Choroid plexus epithelial cell (primary cell): ENCODE results near the gene POLR2E.

Experiments
- DNase-seq: peaks from one replicate; pipeline ENCODE4 v3.0.0-alpha.2; 2010; ENCODE audit warnings: low read depth
- H3K4me3 ChIP-seq: 2 replicates; pipeline ENCODE4 v1.5.1; 2011; ENCODE audit warnings: low read depth, mild to moderate bottlenecking, control low read depth, low read length, moderate library complexity
- TF ChIP-seq, protein P1 (sequence below): conservative IDR thresholded peaks from 2 replicates; pipeline ENCODE4 v1.5.1; 2011; ENCODE audit warnings: low read depth, mild to moderate bottlenecking, control low read depth, inconsistent platforms, low read length, moderate library complexity

The POLR2E gene

DNA sequence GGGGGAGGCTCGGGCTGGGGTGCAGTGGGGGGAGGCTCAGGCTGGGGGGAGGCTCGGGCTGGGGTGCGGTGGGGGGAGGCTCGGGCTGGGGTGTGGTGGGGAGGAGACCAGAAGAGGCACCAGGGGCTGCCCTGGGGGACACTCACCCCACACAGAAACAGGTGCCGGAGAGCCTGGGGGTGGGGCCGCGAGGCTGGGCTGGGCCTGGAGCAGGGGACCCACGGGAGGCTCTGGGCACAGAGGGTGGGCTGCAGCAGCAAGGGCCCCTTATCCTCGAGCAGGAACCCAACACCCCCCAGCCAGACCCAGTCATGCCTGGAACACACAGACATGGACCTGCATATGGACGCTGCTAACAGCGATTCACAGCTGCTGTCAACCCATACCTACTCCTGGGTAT, 42.9 kb upstream of the POLR2E start:
- DNase-seq = no peak
- no peak overlapping the region for H3K4me3 ChIP-seq
- TF ChIP-seq, protein P1, sequence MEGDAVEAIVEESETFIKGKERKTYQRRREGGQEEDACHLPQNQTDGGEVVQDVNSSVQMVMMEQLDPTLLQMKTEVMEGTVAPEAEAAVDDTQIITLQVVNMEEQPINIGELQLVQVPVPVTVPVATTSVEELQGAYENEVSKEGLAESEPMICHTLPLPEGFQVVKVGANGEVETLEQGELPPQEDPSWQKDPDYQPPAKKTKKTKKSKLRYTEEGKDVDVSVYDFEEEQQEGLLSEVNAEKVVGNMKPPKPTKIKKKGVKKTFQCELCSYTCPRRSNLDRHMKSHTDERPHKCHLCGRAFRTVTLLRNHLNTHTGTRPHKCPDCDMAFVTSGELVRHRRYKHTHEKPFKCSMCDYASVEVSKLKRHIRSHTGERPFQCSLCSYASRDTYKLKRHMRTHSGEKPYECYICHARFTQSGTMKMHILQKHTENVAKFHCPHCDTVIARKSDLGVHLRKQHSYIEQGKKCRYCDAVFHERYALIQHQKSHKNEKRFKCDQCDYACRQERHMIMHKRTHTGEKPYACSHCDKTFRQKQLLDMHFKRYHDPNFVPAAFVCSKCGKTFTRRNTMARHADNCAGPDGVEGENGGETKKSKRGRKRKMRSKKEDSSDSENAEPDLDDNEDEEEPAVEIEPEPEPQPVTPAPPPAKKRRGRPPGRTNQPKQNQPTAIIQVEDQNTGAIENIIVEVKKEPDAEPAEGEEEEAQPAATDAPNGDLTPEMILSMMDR = no peak

DNA sequence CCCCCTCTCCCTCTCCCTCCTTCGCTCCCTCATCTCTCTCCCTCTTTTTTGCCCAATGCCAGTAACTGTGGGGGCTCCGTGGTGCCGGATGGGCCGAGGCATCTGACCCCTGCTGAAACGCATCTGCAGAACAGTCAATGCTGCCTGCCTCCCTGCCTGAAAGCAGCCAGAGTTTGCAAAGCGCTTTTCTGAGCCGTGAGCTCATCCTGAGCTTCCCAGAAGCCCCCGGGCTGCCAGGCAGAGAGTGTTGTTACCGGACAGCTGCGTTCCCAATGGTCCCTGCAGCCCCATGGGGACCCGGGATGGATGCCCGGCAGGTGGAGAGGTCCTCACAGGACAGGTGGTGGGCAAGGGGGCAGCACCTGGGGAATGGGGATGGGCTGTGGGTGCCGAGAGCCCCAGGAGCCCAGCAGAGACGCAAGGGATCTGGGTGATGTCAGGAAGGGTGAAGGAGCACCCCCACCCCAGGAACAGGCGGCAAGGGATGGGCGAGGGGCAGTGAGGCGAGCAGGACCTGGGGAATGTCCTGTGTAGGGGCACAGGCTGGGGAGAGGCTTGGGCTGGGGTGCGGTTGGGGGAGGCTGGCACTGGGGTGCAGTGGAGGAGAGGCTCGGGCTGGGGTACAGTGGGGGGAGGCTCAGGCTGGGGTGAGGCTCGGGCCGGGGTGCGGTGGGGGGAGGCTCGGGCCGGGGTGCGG, 41.6 kb upstream of the POLR2E start:
- H3K4me3 ChIP-seq = no peak overlapping the region
- TF ChIP-seq, protein P1 = no peak
- no peak for DNase-seq

DNA sequence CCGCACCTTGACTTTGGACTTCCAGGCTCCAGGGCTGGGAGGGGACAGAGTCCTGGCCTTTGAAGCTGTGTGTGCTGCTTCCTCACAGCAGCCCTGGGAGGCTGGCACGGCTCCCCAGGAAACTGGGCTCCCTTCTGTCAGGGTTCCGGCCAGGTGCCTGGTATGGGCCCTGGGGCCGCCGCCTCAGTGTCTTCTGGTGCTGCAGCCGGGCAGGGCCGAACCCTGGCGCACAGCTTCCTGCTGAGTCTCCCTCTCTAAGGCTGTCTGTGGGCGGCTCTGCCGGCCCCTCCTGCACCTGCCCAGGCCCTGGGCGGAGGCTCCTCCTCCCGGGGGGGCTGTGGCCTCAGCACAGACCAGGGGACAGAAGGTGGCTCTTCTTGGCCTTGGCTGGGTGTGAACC, 41.0 kb upstream of the POLR2E start:
- no peak for DNase-seq
- TF ChIP-seq, protein P1 = no peak
- H3K4me3 ChIP-seq = no peak overlapping the region

DNA sequence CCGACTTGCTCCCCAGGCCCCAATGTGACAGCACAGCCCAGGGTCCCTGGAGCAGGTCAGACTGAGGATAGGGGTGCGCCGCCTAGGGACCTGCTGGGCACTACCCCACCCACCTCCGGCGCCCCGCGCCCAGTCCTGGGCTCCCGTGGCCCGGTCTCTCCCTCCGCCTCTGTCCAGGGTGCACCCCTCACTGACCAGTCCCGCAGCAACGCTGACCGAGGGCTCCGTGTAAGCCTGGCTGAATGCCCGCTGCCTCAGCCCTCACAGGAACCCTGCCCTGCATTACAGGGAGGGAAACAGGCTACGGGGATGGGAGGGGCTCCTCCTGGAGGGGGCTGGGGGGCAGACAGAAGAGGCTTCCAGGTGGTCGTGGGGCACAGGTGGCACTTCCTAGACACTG, 40.3 kb upstream of the POLR2E start:
- no peak overlapping the region for H3K4me3 ChIP-seq
- TF ChIP-seq, protein P1 = no peak
- DNase-seq = no peak

DNA sequence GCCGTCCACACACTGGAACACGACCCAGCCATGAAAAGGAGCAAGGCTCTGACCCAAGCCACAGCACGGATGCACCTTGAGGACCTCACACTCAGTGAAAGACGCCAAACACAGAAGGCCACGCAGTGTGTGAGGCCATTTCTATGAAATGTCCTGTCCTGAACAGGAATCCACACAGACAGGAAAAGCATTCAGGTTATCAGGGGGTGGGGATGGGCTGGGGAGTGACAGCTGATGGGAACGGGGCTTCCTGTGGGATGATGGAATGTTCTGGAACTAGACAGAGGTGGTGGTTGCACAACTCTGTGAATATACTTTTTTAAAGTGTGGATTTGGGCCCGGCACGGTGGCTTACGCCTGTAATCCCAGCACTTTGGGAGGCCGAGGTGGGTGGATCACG, 39.3 kb upstream of the POLR2E start:
- TF ChIP-seq, protein P1 = no peak
- peak; percentile 42 for DNase-seq
- no peak overlapping the region for H3K4me3 ChIP-seq

DNA sequence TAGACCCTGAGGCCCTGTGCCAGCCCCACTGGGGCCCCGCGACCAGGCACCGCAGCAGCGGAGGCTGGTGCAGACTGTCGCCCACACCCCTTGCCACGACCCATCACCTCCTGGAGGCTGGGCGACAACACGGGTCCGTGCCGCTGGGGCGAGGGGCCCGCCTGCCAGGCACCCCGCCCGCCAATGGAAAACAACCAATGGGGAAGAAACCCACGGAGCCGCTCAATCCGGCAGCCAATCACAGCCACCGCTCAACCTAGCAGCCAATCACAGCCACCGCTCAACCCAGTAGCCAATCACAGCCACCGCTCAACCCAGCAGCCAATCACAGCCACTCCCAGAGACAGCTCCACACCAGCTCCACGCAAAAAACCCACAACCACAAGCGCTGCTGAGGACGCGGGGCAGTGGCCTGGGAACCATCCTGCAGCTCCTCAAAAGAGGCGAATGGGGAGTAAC, 38.3 kb upstream of the POLR2E start:
- TF ChIP-seq, protein P1 = no peak
- no peak overlapping the region for H3K4me3 ChIP-seq
- no peak for DNase-seq
